ENCODE data around the gene TCF19.

GRCh38 chr6:31171931-31172905 is 13.8 kb downstream of the TCF19 start:
- TF ChIP-seq CTCF (IDR thresholded peaks at IDR 0.05) (no peak), POLR2A (IDR thresholded peaks at IDR 0.05) (no peak), POLR2AphosphoS5 (IDR thresholded peaks at IDR 0.05) (no peak)

Data from prostate gland (tissue), 2 donors.